GM12875 (cell line): ENCODE results near the gene MUC20.
"Not testable (repeated sequence)": the region's sequence is repeated elsewhere in the genome, so short reads cannot be mapped to it uniquely, and the experiment has no call there.

ENCODE experiments used
- H3K4me3 ChIP-seq: one replicate; pipeline ENCODE4 v1.5.1; 2011; ENCODE audit warnings: low read depth, low read length, control low read depth
- TF ChIP-seq, protein P1 (sequence below): IDR thresholded peaks from 2 replicates; pipeline ENCODE4 v1.5.1; 2011; ENCODE audit warnings: low read depth, mild to moderate bottlenecking, control low read depth, inconsistent platforms, low read length, moderate library complexity, borderline replicate concordance; ENCODE audit not compliant: insufficient read depth

Gene MUC20

GRCh38 chr3:195738274-195739044 is 17.7 kb downstream of the MUC20 start:
- TF ChIP-seq, protein P1, sequence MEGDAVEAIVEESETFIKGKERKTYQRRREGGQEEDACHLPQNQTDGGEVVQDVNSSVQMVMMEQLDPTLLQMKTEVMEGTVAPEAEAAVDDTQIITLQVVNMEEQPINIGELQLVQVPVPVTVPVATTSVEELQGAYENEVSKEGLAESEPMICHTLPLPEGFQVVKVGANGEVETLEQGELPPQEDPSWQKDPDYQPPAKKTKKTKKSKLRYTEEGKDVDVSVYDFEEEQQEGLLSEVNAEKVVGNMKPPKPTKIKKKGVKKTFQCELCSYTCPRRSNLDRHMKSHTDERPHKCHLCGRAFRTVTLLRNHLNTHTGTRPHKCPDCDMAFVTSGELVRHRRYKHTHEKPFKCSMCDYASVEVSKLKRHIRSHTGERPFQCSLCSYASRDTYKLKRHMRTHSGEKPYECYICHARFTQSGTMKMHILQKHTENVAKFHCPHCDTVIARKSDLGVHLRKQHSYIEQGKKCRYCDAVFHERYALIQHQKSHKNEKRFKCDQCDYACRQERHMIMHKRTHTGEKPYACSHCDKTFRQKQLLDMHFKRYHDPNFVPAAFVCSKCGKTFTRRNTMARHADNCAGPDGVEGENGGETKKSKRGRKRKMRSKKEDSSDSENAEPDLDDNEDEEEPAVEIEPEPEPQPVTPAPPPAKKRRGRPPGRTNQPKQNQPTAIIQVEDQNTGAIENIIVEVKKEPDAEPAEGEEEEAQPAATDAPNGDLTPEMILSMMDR: no peak
- H3K4me3 ChIP-seq: no peak overlapping the region

GRCh38 chr3:195739561-195740111 is 18.9 kb downstream of the MUC20 start:
- TF ChIP-seq, protein P1: no peak
- H3K4me3 ChIP-seq: no peak overlapping the region

DNA sequence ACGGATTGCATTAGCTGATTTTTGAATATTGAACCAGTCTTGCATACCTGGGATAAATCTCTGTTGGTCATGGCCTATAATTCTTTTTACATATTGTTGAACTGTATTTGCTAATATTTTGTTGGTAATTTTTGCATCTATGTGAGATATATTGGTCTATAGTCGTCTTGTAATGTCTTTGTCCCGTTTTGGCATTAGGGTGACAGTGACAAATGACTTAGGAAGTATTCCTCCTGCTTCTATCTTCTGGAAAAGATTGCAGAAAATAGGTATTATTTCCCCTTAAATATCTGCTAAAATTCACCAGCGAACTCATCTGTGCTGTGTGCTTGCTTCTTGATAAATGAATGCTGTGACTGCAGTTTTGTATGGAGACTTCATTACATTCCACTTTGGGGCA is 23.7 kb downstream of the MUC20 start:
- H3K4me3 ChIP-seq: no peak overlapping the region
- TF ChIP-seq, protein P1: no peak

GRCh38 chr3:195746346-195746745 is 25.6 kb downstream of the MUC20 start:
- no peak overlapping the region for H3K4me3 ChIP-seq
- TF ChIP-seq, protein P1: no peak

DNA sequence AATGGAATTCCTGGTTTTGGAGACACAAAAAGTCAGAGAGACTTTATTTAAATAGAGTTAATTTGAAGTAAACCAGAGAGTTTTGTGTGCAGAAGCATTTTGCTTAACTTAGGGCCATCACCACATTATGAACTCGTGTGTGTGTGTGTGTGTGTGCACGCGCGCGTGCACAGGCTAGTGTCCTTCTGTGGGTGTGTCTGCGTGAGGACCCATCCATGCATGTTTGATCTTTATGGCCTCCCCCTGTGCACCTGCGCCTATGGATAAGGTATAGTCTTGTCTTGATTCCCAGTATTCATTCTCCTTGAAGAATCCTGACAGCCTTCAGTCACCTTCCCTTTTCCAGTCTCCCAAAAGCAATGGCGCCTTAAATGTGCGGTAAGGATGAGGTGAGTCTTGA is 26.0 kb downstream of the MUC20 start:
- TF ChIP-seq, protein P1: no peak
- no peak overlapping the region for H3K4me3 ChIP-seq

DNA sequence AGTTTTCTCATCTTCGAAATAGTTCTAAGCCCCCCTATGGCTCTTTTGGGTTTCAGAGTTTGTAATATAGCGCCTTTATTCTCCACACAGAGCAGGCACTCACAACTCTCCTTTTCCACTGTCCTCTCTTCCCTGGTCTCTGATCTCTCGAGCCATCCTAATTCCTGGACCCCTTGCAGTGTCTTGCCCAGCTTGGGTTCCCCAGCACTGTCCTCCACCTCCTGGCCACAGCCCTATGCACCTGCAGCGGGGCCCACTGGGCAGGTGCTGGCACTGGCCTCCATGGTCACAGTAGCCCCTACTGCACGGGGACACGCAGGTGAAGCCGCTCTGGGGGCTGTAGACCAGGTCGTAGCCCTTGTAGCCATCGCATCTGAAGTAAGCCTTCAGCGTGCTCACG is 27.9 kb downstream of the MUC20 start:
- TF ChIP-seq, protein P1: no peak
- no peak overlapping the region for H3K4me3 ChIP-seq

GRCh38 chr3:195749101-195749500 is 28.3 kb downstream of the MUC20 start:
- H3K4me3 ChIP-seq: not testable (repeated sequence)
